Measurements from ENCODE around the gene SOX10. TPM values are rescaled to one million over a fixed set of nuclear protein-coding genes. Genes with fewer than 3 reads are reported as not detected.

Gene SOX10
- total RNA-seq, 1 experiment from 2014 or later = not detected

- BruUV-seq (replicated peaks) = no TSS peak
- H3K4me1 ChIP-seq (ENCODE audit: control insufficient read depth in 1 of 2, insufficient read depth in 2 of 2, low read length in 2 of 2) = peaks cover 20 to 25% of the 10 kb centered on the region in 2 experiments
- H3K79me2 ChIP-seq (ENCODE audit: insufficient read depth, low read length) = no peaks in the 10 kb centered on the region
- intact Hi-C loops (cut with micrococcal nuclease) = no loop called here
- DNase-seq (ENCODE audit: low read depth, low spot score) (no peak), ATAC-seq (no peak)
- ChIA-PET CTCF (interaction anchor here (0.8 to 1.9 kb wide), 2 partner anchors 12 to 22 kb away, joined by 3 to 5 read pairs; no protein-coding TSS in a partner anchor), RAD21 (ENCODE audit: low non-redundant PET in 1 of 2, low total read pairs in 2 of 2, uncharacterized antibody in 2 of 2, unreplicated experiment in 2 of 2) (no interaction called here), POLR2A (no interaction called here)
- no peak for TF ChIP-seq SP1 (IDR thresholded peaks at IDR 0.05; ENCODE audit: low read depth)
- no peak for TF ChIP-seq FOSL1 (IDR thresholded peaks at IDR 0.05; ENCODE audit: low read depth)
- no peak for TF ChIP-seq RAD21 (IDR thresholded peaks at IDR 0.05; ENCODE audit: low read depth)
- no peak for TF ChIP-seq ZFX (IDR thresholded peaks at IDR 0.05)
- TF ChIP-seq ZNF274 (IDR thresholded peaks at IDR 0.05; ENCODE audit: low read depth, low read length) = no peak
- no peaks in the 10 kb centered on the region for H3K36me3 ChIP-seq (ENCODE audit: control insufficient read depth in 1 of 2, insufficient read depth in 2 of 2, low read length in 2 of 2)
- no peaks in the 10 kb centered on the region for H3K9me2 ChIP-seq (ENCODE audit: insufficient read depth)
- H4K20me1 ChIP-seq (ENCODE audit: insufficient read depth) = no peaks in the 10 kb centered on the region
- H2AFZ ChIP-seq (ENCODE audit: low read depth, low read length, poor library complexity, severe bottlenecking) = no peak overlapping the region
- H3K9me3 ChIP-seq (ENCODE audit: control insufficient read depth in 1 of 2, insufficient read depth in 1 of 2, low read depth in 1 of 2, low read length in 2 of 2) = no peaks in the 10 kb centered on the region
- H3K27ac ChIP-seq (ENCODE audit: low read depth, low read length) = no peak overlapping the region
- H3K9ac ChIP-seq (ENCODE audit: low read length) = no peak overlapping the region
- H3K27me3 ChIP-seq (ENCODE audit: insufficient read depth, low read length) = no peaks in the 10 kb centered on the region
- H3K4me2 ChIP-seq (ENCODE audit: low read length) = no peak overlapping the region
- no peak overlapping the region for H3K4me3 ChIP-seq (replicated peaks in 1 of 2; ENCODE audit: low read depth in 1 of 2, low read length in 2 of 2)
These were observed 45.5 kb upstream of the SOX10 start for GRCh38 chr22:38029901-38030300.

GRCh38 chr22:38029370-38029769 lies 45.0 kb upstream of the SOX10 start:
- intact Hi-C loops (cut with micrococcal nuclease) = no loop called here
- H3K4me2 ChIP-seq (ENCODE audit: low read length) = no peak overlapping the region
- ATAC-seq (no peak), DNase-seq (ENCODE audit: low read depth, low spot score) (no peak)
- H3K9me3 ChIP-seq (ENCODE audit: control insufficient read depth in 1 of 2, insufficient read depth in 1 of 2, low read depth in 1 of 2, low read length in 2 of 2) = no peaks in the 10 kb centered on the region
- no peak overlapping the region for H3K27ac ChIP-seq (ENCODE audit: low read depth, low read length)
- RAD21 ChIA-PET (ENCODE audit: low non-redundant PET in 1 of 2, low total read pairs in 2 of 2, uncharacterized antibody in 2 of 2, unreplicated experiment in 2 of 2) = no interaction called here
- no peaks in the 10 kb centered on the region for H3K36me3 ChIP-seq (ENCODE audit: control insufficient read depth in 1 of 2, insufficient read depth in 2 of 2, low read length in 2 of 2)
- H3K79me2 ChIP-seq (ENCODE audit: insufficient read depth, low read length) = no peaks in the 10 kb centered on the region
- TF ChIP-seq MAX (IDR thresholded peaks at IDR 0.05) = no peak
- TF ChIP-seq SRF (IDR thresholded peaks at IDR 0.05; ENCODE audit: low read depth) = no peak
- no peak for TF ChIP-seq EGR1 (IDR thresholded peaks at IDR 0.05; ENCODE audit: low read depth)
- TF ChIP-seq JUND (IDR thresholded peaks at IDR 0.05) = no peak
- H3K27me3 ChIP-seq (ENCODE audit: insufficient read depth, low read length) = no peaks in the 10 kb centered on the region
- no peaks in the 10 kb centered on the region for H3K9me2 ChIP-seq (ENCODE audit: insufficient read depth)
- H3K9ac ChIP-seq (ENCODE audit: low read length) = no peak overlapping the region
- no peak overlapping the region for H3K4me3 ChIP-seq (replicated peaks in 1 of 2; ENCODE audit: low read depth in 1 of 2, low read length in 2 of 2)
- POLR2A ChIA-PET = no interaction called here
- CTCF ChIA-PET = interaction anchor here (1.9 kb wide), 1 partner anchor 23 kb away, joined by 5 read pairs; no protein-coding TSS in a partner anchor
- peaks cover 17 to 19% of the 10 kb centered on the region in 2 experiments for H3K4me1 ChIP-seq (ENCODE audit: control insufficient read depth in 1 of 2, insufficient read depth in 2 of 2, low read length in 2 of 2)
- BruUV-seq (replicated peaks) = no TSS peak
- H4K20me1 ChIP-seq (ENCODE audit: insufficient read depth) = no peaks in the 10 kb centered on the region
- H2AFZ ChIP-seq (ENCODE audit: low read depth, low read length, poor library complexity, severe bottlenecking) = no peak overlapping the region
